Testis (tissue), 2 donors: Measurements from ENCODE around the gene NUTF2.

ENCODE experiments used
- POLR2A ChIP-seq: fragments of 450-650 bp; IDR thresholded peaks from one replicate; pipeline ENCODE4 v1.6.1; 2017; ENCODE audit warnings: antibody characterized with exemption, mild to moderate bottlenecking, moderate library complexity
- TF ChIP-seq, protein P1 (sequence below), 3 experiments: fragments of 450-650 bp in 2 of 3; fragments of 200-600 bp in 1 of 3; sonication (generic) in 1 of 3; IDR thresholded peaks; one replicate each; pipeline ENCODE4 v1.5.1; 2016 to 2019; ENCODE audit warnings: antibody characterized with exemption in 3 of 3, mild to moderate bottlenecking in 2 of 3, moderate library complexity in 1 of 3

DNA sequence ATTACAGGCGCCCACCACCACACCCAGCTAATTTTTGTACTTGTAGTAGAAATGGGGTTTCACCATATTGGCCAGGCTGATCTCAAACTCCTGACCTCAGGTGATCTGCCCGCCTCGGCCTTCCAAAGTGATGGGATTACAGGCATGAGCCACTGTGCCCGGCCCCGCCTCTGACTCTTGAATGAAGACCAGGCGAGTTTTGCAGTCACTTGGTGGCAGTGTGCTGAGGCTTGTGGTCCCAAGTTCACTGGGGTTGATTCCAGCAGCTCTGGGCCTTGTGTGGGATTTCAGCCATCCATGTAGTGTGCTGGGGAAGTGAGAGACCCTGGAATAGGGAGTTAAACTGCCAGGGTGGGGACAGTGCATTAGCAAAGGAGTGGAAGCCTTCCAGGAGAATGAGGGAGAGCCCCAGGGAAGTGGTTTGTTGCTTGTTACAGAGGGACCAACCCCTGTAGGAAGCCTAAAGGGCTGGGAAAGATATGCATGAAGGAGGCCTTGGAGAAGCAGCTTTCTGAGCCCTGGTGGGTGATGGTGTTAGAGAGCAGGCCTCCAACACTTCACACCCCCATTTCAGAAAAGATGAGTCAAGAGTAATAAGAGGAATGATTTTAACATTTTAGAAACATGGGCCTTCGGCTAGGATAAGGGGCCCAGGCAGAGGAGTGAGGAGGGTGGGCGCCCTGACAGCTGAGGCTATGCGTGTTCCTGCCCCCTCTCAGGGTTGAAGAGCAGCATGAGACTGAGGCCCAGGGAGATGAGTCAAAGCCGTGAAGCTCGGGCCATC is 60.9 kb downstream of the NUTF2 start:
- TF ChIP-seq, protein P1, sequence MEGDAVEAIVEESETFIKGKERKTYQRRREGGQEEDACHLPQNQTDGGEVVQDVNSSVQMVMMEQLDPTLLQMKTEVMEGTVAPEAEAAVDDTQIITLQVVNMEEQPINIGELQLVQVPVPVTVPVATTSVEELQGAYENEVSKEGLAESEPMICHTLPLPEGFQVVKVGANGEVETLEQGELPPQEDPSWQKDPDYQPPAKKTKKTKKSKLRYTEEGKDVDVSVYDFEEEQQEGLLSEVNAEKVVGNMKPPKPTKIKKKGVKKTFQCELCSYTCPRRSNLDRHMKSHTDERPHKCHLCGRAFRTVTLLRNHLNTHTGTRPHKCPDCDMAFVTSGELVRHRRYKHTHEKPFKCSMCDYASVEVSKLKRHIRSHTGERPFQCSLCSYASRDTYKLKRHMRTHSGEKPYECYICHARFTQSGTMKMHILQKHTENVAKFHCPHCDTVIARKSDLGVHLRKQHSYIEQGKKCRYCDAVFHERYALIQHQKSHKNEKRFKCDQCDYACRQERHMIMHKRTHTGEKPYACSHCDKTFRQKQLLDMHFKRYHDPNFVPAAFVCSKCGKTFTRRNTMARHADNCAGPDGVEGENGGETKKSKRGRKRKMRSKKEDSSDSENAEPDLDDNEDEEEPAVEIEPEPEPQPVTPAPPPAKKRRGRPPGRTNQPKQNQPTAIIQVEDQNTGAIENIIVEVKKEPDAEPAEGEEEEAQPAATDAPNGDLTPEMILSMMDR (IDR thresholded peaks at IDR 0.05): no peak
- TF ChIP-seq POLR2A: no peak
